ENCODE measurements around the gene SENP2. TPM values are rescaled to one million over a fixed set of nuclear protein-coding genes. Genes with fewer than 3 reads are reported as not detected.

The SENP2 gene
- total and polyA plus RNA-seq, 9 of the 15 experiments (the other 6 are each of a cell fraction or from before 2014, with no cell fraction given): 11.8 to 67.1 (median 41.1) TPM

- TF ChIP-seq ZNF318 (IDR thresholded peaks at IDR 0.05; ENCODE audit: borderline replicate concordance in 1 of 2, low read depth in 1 of 2) (peak in 1 of 2 experiments; percentile 59; a peak in 2 of 4 replicates), HBP1 (CRISPR knock-in tag; IDR thresholded peaks at IDR 0.05) (no peak), ZNF655 (CRISPR knock-in tag; IDR thresholded peaks at IDR 0.05) (no peak), ZSCAN29 (IDR thresholded peaks at IDR 0.05) (no peak), TEAD1 (CRISPR knock-in tag; IDR thresholded peaks at IDR 0.05) (no peak), ZNF282 (CRISPR knock-in tag; IDR thresholded peaks at IDR 0.05) (no peak), ZNF184 (CRISPR knock-in tag; IDR thresholded peaks at IDR 0.05) (no peak), MAFG (tag; conservative IDR thresholded peaks at IDR 0.05) (no peak), CREM (IDR thresholded peaks at IDR 0.05; ENCODE audit: low read depth) (peak; percentile 63), EWSR1 (IDR thresholded peaks at IDR 0.05; ENCODE audit: borderline replicate concordance, low read depth, partially characterized antibody) (no peak), DMBX1 (CRISPR knock-in tag; IDR thresholded peaks at IDR 0.05; ENCODE audit: borderline replicate concordance) (no peak), MYC (IDR thresholded peaks at IDR 0.05; ENCODE audit: low read depth, low read length) (no peak), MYC (CRISPR knock-in tag; IDR thresholded peaks at IDR 0.05; ENCODE audit: borderline replicate concordance, low read depth) (no peak), POLR2H (tag; IDR thresholded peaks at IDR 0.05; ENCODE audit: low read depth) (no peak), TBL1XR1 (IDR thresholded peaks at IDR 0.05; ENCODE audit: low read length in 2 of 2) (peak in 1 of 2 experiments; percentile 76; a peak in 1 of 4 replicates)
Observed at GRCh38 chr3:185537369-185537970, 48.6 kb upstream of the SENP2 start (continued).
